Testis (tissue), 3 donors: ENCODE results near the gene BRAF. TPM values are rescaled to one million over a fixed set of nuclear protein-coding genes. Genes with fewer than 3 reads are reported as not detected.
"Not testable (repeated sequence)": the region's sequence is repeated elsewhere in the genome, so short reads cannot be mapped to it uniquely, and the experiment has no call there.

Experiments
- DNase-seq: peaks from one replicate; pipeline ENCODE4 v3.0.0-alpha.2; 2019
- H3K27ac ChIP-seq, 2 donors: fragments of 200-600 bp; sonication (generic); one replicate each; pipeline ENCODE4 v1.5.1; 2019
- H3K27me3 ChIP-seq: fragments of 200-600 bp; sonication (generic); one replicate; pipeline ENCODE4 v1.5.1; 2019
- H3K36me3 ChIP-seq: fragments of 200-600 bp; sonication (generic); one replicate; pipeline ENCODE4 v1.5.1; 2017; ENCODE audit warnings: low read depth; ENCODE audit errors: missing control alignments
- H3K4me1 ChIP-seq: fragments of 200-600 bp; sonication (generic); one replicate; pipeline ENCODE4 v1.5.1; 2019
- H3K4me3 ChIP-seq, 2 donors: fragments of 200-600 bp; sonication (generic); one replicate each; pipeline ENCODE4 v1.5.1; 2017 to 2019
- H3K9me3 ChIP-seq: fragments of 200-600 bp; sonication (generic); one replicate; pipeline ENCODE4 v1.5.1; 2017
- CTCF ChIP-seq, 3 experiments: fragments of 450-650 bp in 2 of 3; fragments of 200-600 bp in 1 of 3; sonication (generic) in 1 of 3; IDR thresholded peaks; one replicate each; pipeline ENCODE4 v1.5.1; 2016 to 2019; ENCODE audit warnings: antibody characterized with exemption in 3 of 3, mild to moderate bottlenecking in 2 of 3, moderate library complexity in 1 of 3
- POLR2A ChIP-seq: fragments of 450-650 bp; IDR thresholded peaks from one replicate; pipeline ENCODE4 v1.6.1; 2017; ENCODE audit warnings: antibody characterized with exemption, mild to moderate bottlenecking, moderate library complexity
- WGBS, 2 donors: methylation state at CpG; one replicate each; pipeline ENCODE4 v1.1.5; 2018; 5-methylcytosine and 5-hydroxymethylcytosine counted together
- intact Hi-C: fragments of 100-400 bp; cut with DNase I; formaldehyde crosslinking; loops from one replicate; pipeline ENCODE4 v1.15.1; 2023; ENCODE audit warnings: low total_unique reads
- polyA plus RNA-seq: library from polyadenylated mRNA; stranded (reverse); fragments of 350-450 nt; fragmentation: Illumina TruSeq; extraction: RNeasy Lipid Tissue Mini Kit (QIAGEN cat#74804); gene quantifications from one replicate; pipeline ENCODE4 v1.2.3, GENCODE V29; 2014; ENCODE audit warnings: low read depth, low replicate concordance; ENCODE audit not compliant: insufficient read depth
- total RNA-seq, 2 donors: library from RNA; depleted of rRNA; stranded (reverse); fragments of >200 nt; gene quantifications; one replicate each; pipeline ENCODE4 v1.2.3, GENCODE V29; 2016

Gene BRAF
- total and polyA plus RNA-seq, 3 donors from 2014 or later = 63.3 to 124 (median 82.6) TPM

GRCh38 chr7:140714331-140715040 is 210.2 kb downstream of the BRAF start:
- Histone ChIP-seq H3K27ac (no peak overlapping the region), H3K4me3 (no peak overlapping the region), H3K36me3 (no peaks in the 10 kb centered on the region), H3K9me3 (no peaks in the 10 kb centered on the region), H3K4me1 (no peaks in the 10 kb centered on the region), H3K27me3 (no peaks in the 10 kb centered on the region)
- WGBS, 2 donors = 90 to 92% methylated on average over 10 of the region's 10 CpGs
- no peak for DNase-seq
- intact Hi-C loops = no loop called here
- TF ChIP-seq CTCF (IDR thresholded peaks at IDR 0.05) (no peak), POLR2A (no peak)

GRCh38 chr7:140712392-140712791 is 212.3 kb downstream of the BRAF start:
- intact Hi-C loops, H3K36me3 ChIP-seq, H3K4me3 ChIP-seq, H3K9me3 ChIP-seq, H3K4me1 ChIP-seq, H3K27ac ChIP-seq, H3K27me3 ChIP-seq, DNase-seq: not testable (repeated sequence)

- intact Hi-C loops, H3K27me3 ChIP-seq, H3K9me3 ChIP-seq, H3K4me1 ChIP-seq, H3K4me3 ChIP-seq, DNase-seq, H3K36me3 ChIP-seq, H3K27ac ChIP-seq: not testable (repeated sequence)
- 95% methylated on average over 4 of the region's 4 CpGs for WGBS, 2 donors
Observed at GRCh38 chr7:140708764-140709163, 216.0 kb downstream of the BRAF start.

GRCh38 chr7:140707132-140707531 is 217.6 kb downstream of the BRAF start:
- Histone ChIP-seq H3K27ac (no peak overlapping the region), H3K27me3 (no peaks in the 10 kb centered on the region), H3K4me3 (no peak overlapping the region), H3K36me3 (no peaks in the 10 kb centered on the region), H3K4me1 (no peaks in the 10 kb centered on the region), H3K9me3 (no peaks in the 10 kb centered on the region)
- no peak for TF ChIP-seq CTCF (IDR thresholded peaks at IDR 0.05)
- no peak for TF ChIP-seq POLR2A
- 81 to 87% methylated on average over 5 of the region's 5 CpGs for WGBS, 2 donors
- intact Hi-C loops = no loop called here
- no peak for DNase-seq

- intact Hi-C loops = no loop called here
- H3K4me3 ChIP-seq = no peak overlapping the region
Observed at GRCh38 chr7:140704205-140704604, 220.5 kb downstream of the BRAF start.

More at GRCh38 chr7:140704205-140704604, 220.5 kb downstream of the BRAF start:
- DNase-seq = no peak
- TF ChIP-seq POLR2A (no peak), CTCF (IDR thresholded peaks at IDR 0.05) (no peak)
- Histone ChIP-seq H3K27ac (no peak overlapping the region), H3K36me3 (no peaks in the 10 kb centered on the region), H3K4me1 (no peaks in the 10 kb centered on the region), H3K9me3 (no peaks in the 10 kb centered on the region), H3K27me3 (no peaks in the 10 kb centered on the region)
- WGBS, 2 donors = 86 to 100% methylated on average over 2 of the region's 2 CpGs
